ENCODE results near the gene BUD23. TPM values are rescaled to one million over a fixed set of nuclear protein-coding genes. Genes with fewer than 3 reads are reported as not detected.

BUD23 gene
- total and polyA plus RNA-seq, 9 of the 15 experiments (the other 6 are each of a cell fraction or from before 2014, with no cell fraction given): 79.5 to 270 (median 150) TPM

- TF ChIP-seq ATF3 (IDR thresholded peaks at IDR 0.05) (peak; percentile 28; the same call in 1 of the 2 replicates), ATF3 (CRISPR knock-in tag; conservative IDR thresholded peaks at IDR 0.05) (no peak), RFX1 (IDR thresholded peaks at IDR 0.05) (peak; percentile 77), CGGBP1 (CRISPR knock-in tag; IDR thresholded peaks at IDR 0.05) (no peak), SMAD2 (IDR thresholded peaks at IDR 0.05; ENCODE audit: low read depth, low read length) (no peak), ZBTB33 (CRISPR knock-in tag; IDR thresholded peaks at IDR 0.05) (peak; percentile 64)
Measured at GRCh38 chr7:73742753-73743641, 59.6 kb downstream of the BUD23 start (continued).

GRCh38 chr7:73746378-73746777 lies 63.0 kb downstream of the BUD23 start:
- no TSS peak for BruUV-seq (replicated peaks)
- no peak overlapping the region for H3K27ac ChIP-seq (ENCODE audit: extremely low read depth, low read depth, low read length)
- TF ChIP-seq TAF15 (IDR thresholded peaks at IDR 0.05; ENCODE audit: low read depth, low read length) (no peak), HNRNPH1 (optimal IDR thresholded peaks at IDR 0.05; ENCODE audit: low read depth, low read length) (no peak), MYNN (IDR thresholded peaks at IDR 0.05) (no peak), MYNN (CRISPR knock-in tag; IDR thresholded peaks at IDR 0.05) (no peak), PBX2 (CRISPR knock-in tag; IDR thresholded peaks at IDR 0.05; ENCODE audit: low read depth) (no peak), PBX2 (tag; conservative IDR thresholded peaks at IDR 0.05; ENCODE audit: low read depth) (0 out of 2 replicates have a peak, but pooled peaks have one; percentile 30), TAF1 (IDR thresholded peaks at IDR 0.05; ENCODE audit: control insufficient read depth, extremely low read depth, insufficient read depth, low read length, severe bottlenecking) (no peak), ZNF311 (CRISPR knock-in tag; IDR thresholded peaks at IDR 0.05) (no peak), POLR2A (conservative IDR thresholded peaks at IDR 0.05) (no peak), RAD51 (IDR thresholded peaks at IDR 0.05; ENCODE audit: borderline replicate concordance, low read depth) (no peak)

More at GRCh38 chr7:73746378-73746777, 63.0 kb downstream of the BUD23 start:
- ChIA-PET POLR2A (no interaction called here), CTCF (ENCODE audit: low intra/inter-chr PET ratio) (no interaction called here)
- H3K79me2 ChIP-seq (ENCODE audit: control insufficient read depth, insufficient read depth, low read length): no peaks in the 10 kb centered on the region
- no peaks in the 10 kb centered on the region for H3K36me3 ChIP-seq (ENCODE audit: control insufficient read depth, insufficient read depth, low read length)
- no peak for FAIRE-seq
- H3K9ac ChIP-seq (ENCODE audit: insufficient read depth in 1 of 2, low read depth in 2 of 2, low read length in 2 of 2): no peak overlapping the region
- 75% methylated on average over 4 of the region's 4 CpGs for WGBS (ENCODE audit: insufficient coverage, low coverage, missing lambda C conversion rate)
- intact Hi-C loops (cut with micrococcal nuclease): no loop called here
- H3K4me1 ChIP-seq (replicated peaks in 1 of 2; ENCODE audit: control insufficient read depth in 2 of 2, insufficient read depth in 2 of 2, low read length in 2 of 2): peaks cover 13 to 22% of the 10 kb centered on the region in 2 experiments; a peak in 4 of 5 replicates
- H3K4me2 ChIP-seq (ENCODE audit: insufficient read depth, low read length): no peak overlapping the region
- no peaks in the 10 kb centered on the region for H3K27me3 ChIP-seq (ENCODE audit: control insufficient read depth in 2 of 2, insufficient read depth in 2 of 2, low read length in 2 of 2)
- no peaks in the 10 kb centered on the region for H3K9me1 ChIP-seq (ENCODE audit: control insufficient read depth, insufficient read depth, low read length)
- H4K20me1 ChIP-seq (replicated peaks; ENCODE audit: control insufficient read depth, insufficient read depth, low read length): no peaks in the 10 kb centered on the region
- H2AFZ ChIP-seq (ENCODE audit: low read depth, low read length): no peak overlapping the region
- no peak for ATAC-seq
- peak in 1 of 4 experiments; percentile 4 for DNase-seq (ENCODE audit: extremely low read depth in 1 of 4, low spot score in 3 of 4)
- in situ Hi-C loops (cut with MboI): no loop called here
- H3K9me3 ChIP-seq (replicated peaks; ENCODE audit: control insufficient read depth, insufficient read depth, low read depth, low read length): peaks cover 4% of the 10 kb centered on the region; the same call in 1 of the 2 replicates
- no peak overlapping the region for H3K4me3 ChIP-seq
